Testis (tissue), 2 donors: ENCODE data around the gene KRT15.

Experiments used
- POLR2A ChIP-seq: fragments of 450-650 bp; IDR thresholded peaks from one replicate; pipeline ENCODE4 v1.6.1; 2017; ENCODE audit warnings: antibody characterized with exemption, mild to moderate bottlenecking, moderate library complexity
- TF ChIP-seq, protein P1 (sequence below), 3 experiments: fragments of 450-650 bp in 2 of 3; fragments of 200-600 bp in 1 of 3; sonication (generic) in 1 of 3; IDR thresholded peaks; one replicate each; pipeline ENCODE4 v1.5.1; 2016 to 2019; ENCODE audit warnings: antibody characterized with exemption in 3 of 3, mild to moderate bottlenecking in 2 of 3, moderate library complexity in 1 of 3

- no peak for TF ChIP-seq POLR2A
- TF ChIP-seq, protein P1, sequence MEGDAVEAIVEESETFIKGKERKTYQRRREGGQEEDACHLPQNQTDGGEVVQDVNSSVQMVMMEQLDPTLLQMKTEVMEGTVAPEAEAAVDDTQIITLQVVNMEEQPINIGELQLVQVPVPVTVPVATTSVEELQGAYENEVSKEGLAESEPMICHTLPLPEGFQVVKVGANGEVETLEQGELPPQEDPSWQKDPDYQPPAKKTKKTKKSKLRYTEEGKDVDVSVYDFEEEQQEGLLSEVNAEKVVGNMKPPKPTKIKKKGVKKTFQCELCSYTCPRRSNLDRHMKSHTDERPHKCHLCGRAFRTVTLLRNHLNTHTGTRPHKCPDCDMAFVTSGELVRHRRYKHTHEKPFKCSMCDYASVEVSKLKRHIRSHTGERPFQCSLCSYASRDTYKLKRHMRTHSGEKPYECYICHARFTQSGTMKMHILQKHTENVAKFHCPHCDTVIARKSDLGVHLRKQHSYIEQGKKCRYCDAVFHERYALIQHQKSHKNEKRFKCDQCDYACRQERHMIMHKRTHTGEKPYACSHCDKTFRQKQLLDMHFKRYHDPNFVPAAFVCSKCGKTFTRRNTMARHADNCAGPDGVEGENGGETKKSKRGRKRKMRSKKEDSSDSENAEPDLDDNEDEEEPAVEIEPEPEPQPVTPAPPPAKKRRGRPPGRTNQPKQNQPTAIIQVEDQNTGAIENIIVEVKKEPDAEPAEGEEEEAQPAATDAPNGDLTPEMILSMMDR (IDR thresholded peaks at IDR 0.05): no peak
Measured at GRCh38 chr17:41539979-41540701, 21.4 kb upstream of the KRT15 start.
